GM12891 (cell line): ENCODE results near the gene TRIM63.

Experiments
- DNase-seq: peaks from one replicate; pipeline ENCODE4 v3.0.0; 2011; ENCODE audit warnings: low spot score; ENCODE audit not compliant: insufficient read length
- FAIRE-seq: peaks from 2 replicates; lab custom pipeline; 2011; peaks lifted over from hg19 to GRCh38; lab: Jason Lieb, UNC
- PAX5 ChIP-seq: IDR thresholded peaks from 2 replicates; pipeline ENCODE4 v1.6.1; 2011; ENCODE audit warnings: low read length, moderate library complexity, mild to moderate bottlenecking; ENCODE audit not compliant: insufficient read depth, severe bottlenecking
- POLR2A ChIP-seq: IDR thresholded peaks from 2 replicates; pipeline ENCODE4 v1.6.1; 2011; ENCODE audit warnings: low read depth, low read length, control low read depth
- POLR2AphosphoS5 ChIP-seq: IDR thresholded peaks from 2 replicates; pipeline ENCODE4 v1.6.1; 2011; ENCODE audit warnings: low read depth, low read length, control low read depth
- POU2F2 ChIP-seq: IDR thresholded peaks from 2 replicates; pipeline ENCODE4 v1.6.1; 2011; ENCODE audit warnings: low read depth, mild to moderate bottlenecking, control low read depth, low read length, moderate library complexity
- SPI1 ChIP-seq: IDR thresholded peaks from 2 replicates; pipeline ENCODE4 v1.6.1; 2011; ENCODE audit warnings: low read depth, low read length, control low read depth
- TAF1 ChIP-seq: IDR thresholded peaks from 2 replicates; pipeline ENCODE4 v1.6.1; 2011; ENCODE audit warnings: low read depth, low read length, control low read depth

Gene TRIM63

GRCh38 chr1:26006710-26007109 lies 60.7 kb downstream of the TRIM63 start:
- FAIRE-seq (no peak), DNase-seq (no peak)
- TF ChIP-seq POU2F2 = no peak
- TF ChIP-seq POLR2AphosphoS5 = no peak
- no peak for TF ChIP-seq PAX5
- no peak for TF ChIP-seq POLR2A
- no peak for TF ChIP-seq TAF1
- TF ChIP-seq SPI1 = no peak

DNA sequence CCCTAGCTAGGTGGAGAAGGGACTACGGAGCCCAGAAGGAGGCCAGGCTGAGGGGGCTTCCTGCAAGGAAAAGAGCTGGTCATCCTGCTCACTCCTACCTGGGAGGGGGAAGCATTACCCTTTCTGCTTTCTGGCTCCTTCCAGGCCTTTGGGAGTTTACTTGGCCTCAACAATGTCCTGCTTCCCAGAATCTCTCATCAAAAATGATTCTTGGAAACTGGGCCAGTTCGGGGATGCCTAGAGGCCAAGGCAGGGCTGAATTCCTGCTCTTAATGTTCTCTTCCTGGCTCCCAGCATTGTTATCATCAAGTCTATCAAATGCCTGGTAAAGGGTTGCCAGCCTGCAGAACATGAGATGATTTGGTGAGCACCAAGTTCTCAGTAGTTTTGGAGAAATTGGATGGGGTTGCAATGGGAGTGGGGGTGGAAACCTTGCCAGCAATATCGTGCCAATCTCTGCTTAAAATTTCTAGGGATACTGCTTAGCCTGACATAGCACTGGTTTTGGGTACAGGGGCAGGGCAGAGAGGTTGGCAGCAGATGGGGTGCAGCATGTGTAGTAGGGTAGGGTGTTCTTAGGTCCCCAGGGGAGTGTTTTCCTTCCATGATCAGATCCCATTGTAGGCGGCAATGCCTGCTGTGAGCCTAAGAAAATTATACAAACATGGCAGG lies 61.9 kb downstream of the TRIM63 start:
- DNase-seq (no peak), FAIRE-seq (no peak)

GRCh38 chr1:26003756-26004155 lies 63.7 kb downstream of the TRIM63 start:
- TF ChIP-seq POLR2A (no peak), POLR2AphosphoS5 (no peak), TAF1 (no peak), SPI1 (no peak), POU2F2 (no peak)
- FAIRE-seq (no peak), DNase-seq (no peak)

More for the DNA sequence above, 61.9 kb downstream of the TRIM63 start:
- TF ChIP-seq POU2F2 (no peak), PAX5 (no peak), POLR2A (no peak), SPI1 (no peak), POLR2AphosphoS5 (no peak), TAF1 (no peak)

- TF ChIP-seq POU2F2 (no peak), SPI1 (no peak), PAX5 (no peak), POLR2A (no peak), POLR2AphosphoS5 (no peak), TAF1 (no peak)
- FAIRE-seq (no peak), DNase-seq (no peak)
Observed at GRCh38 chr1:26003262-26003661, 64.2 kb downstream of the TRIM63 start.
